Panc1 (cell line): ENCODE data around the gene ROBO2. TPM values are rescaled to one million over a fixed set of nuclear protein-coding genes. Genes with fewer than 3 reads are reported as not detected.

ENCODE experiments used
- ATAC-seq: fragments of 200-7000 bp; cut with Tn5 transposase; 2 replicates; pipeline ENCODE4 v1.9.1; 2020; ENCODE audit warnings: mild to moderate bottlenecking, moderate library complexity
- BruUV-seq: library from RNA; stranded (reverse); fragments of 400-500 nt; replicated peaks from 2 replicates; lab custom pipeline; 2021; lab: Mats Ljungman, UMichigan
- CTCF ChIA-PET: fragments of 300-600 bp; sonication (Branson Sonifier 250); formaldehyde crosslinking; loops from one replicate; lab custom pipeline; 2022; ENCODE audit warnings: antibody characterized with exemption; lab: Charles Lee
- POLR2A ChIA-PET: fragments of 300-600 bp; sonication (Branson Sonifier 250); formaldehyde crosslinking; loops from one replicate; lab custom pipeline; 2022; ENCODE audit warnings: antibody characterized with exemption; lab: Charles Lee
- DNase-seq: peaks from one replicate; pipeline ENCODE4 v3.0.0-alpha.2; 2010; ENCODE audit warnings: low read depth, low spot score
- H3K27ac ChIP-seq: 2 replicates; pipeline ENCODE4 v1.5.1; 2011; ENCODE audit warnings: mild to moderate bottlenecking, low read length, inconsistent platforms
- H3K27me3 ChIP-seq: fragments of 200-500 bp; sonication (Bioruptor generic); 2 replicates; pipeline ENCODE4 v1.6.0; 2014; ENCODE audit warnings: low read length, inconsistent platforms; ENCODE audit not compliant: control insufficient read depth, insufficient read depth
- H3K36me3 ChIP-seq: fragments of 200-500 bp; sonication (Bioruptor generic); 2 replicates; pipeline ENCODE4 v1.5.1; 2014; ENCODE audit warnings: inconsistent platforms, mild to moderate bottlenecking, low read length, moderate library complexity; ENCODE audit not compliant: control insufficient read depth, insufficient read depth
- H3K4me1 ChIP-seq: 2 replicates; pipeline ENCODE4 v1.5.1; 2011; ENCODE audit warnings: inconsistent platforms, mild to moderate bottlenecking, low read length, moderate library complexity; ENCODE audit not compliant: control insufficient read depth, insufficient read depth
- H3K4me3 ChIP-seq, 2 experiments: 2 replicates each; pipeline ENCODE4 v1.5.1; 2011 to 2012; ENCODE audit warnings: low read depth in 2 of 2, low read length in 2 of 2, mild to moderate bottlenecking in 2 of 2, inconsistent platforms in 1 of 2, moderate library complexity in 1 of 2
- H3K9me3 ChIP-seq: fragments of 200-500 bp; sonication (Bioruptor generic); 2 replicates; pipeline ENCODE4 v1.5.1; 2014; ENCODE audit warnings: low read depth, mild to moderate bottlenecking, inconsistent platforms, low read length, moderate library complexity; ENCODE audit not compliant: control insufficient read depth, insufficient read depth
- CTCF ChIP-seq: fragments of 450-650 bp; IDR thresholded peaks from 2 replicates; pipeline ENCODE4 v1.5.1; 2017; ENCODE audit warnings: mild to moderate bottlenecking
- POLR2AphosphoS5 ChIP-seq: IDR thresholded peaks from 2 replicates; pipeline ENCODE4 v1.6.1; 2012; ENCODE audit warnings: mild to moderate bottlenecking, low read depth, low read length, moderate library complexity
- SIN3A ChIP-seq: IDR thresholded peaks from 2 replicates; pipeline ENCODE4 v1.6.1; 2012; ENCODE audit warnings: low read depth, mild to moderate bottlenecking, low read length, moderate library complexity, borderline replicate concordance; ENCODE audit not compliant: insufficient read depth
- TCF7L2 ChIP-seq: IDR thresholded peaks from 2 replicates; pipeline ENCODE4 v1.6.1; 2011; ENCODE audit warnings: mild to moderate bottlenecking, low read depth, low read length, inconsistent platforms
- in situ Hi-C: cut with HindIII; loops from 2 replicates; pipeline ENCODE4 v1.10.0; 2016; ENCODE audit warnings: low sequenced_read_pairs, low pct_unique_long_range_greater_than_20kb
- intact Hi-C: fragments of 100-400 bp; cut with micrococcal nuclease; formaldehyde crosslinking; loops from one replicate; pipeline ENCODE4 v1.10.0; 2022; ENCODE audit not compliant: unreplicated experiment
- total RNA-seq: library from RNA; stranded (reverse); gene quantifications from one replicate; pipeline ENCODE4 v1.2.1, GENCODE V29; 2021; ENCODE audit not compliant: unreplicated experiment
- TF ChIP-seq, protein P1 (sequence below), 2 experiments: IDR thresholded peaks; 2 replicates each; pipeline ENCODE4 v1.6.1; 2011 to 2012; ENCODE audit warnings: low read depth in 2 of 2, control low read depth in 1 of 2, low read length in 1 of 2, mild to moderate bottlenecking in 1 of 2, moderate library complexity in 1 of 2; ENCODE audit not compliant: insufficient read depth in 1 of 2

Gene ROBO2
- total RNA-seq, 1 experiment from 2014 or later: 1.3 TPM

GRCh38 chr3:77479021-77479420, 439.1 kb downstream of the ROBO2 start:
- no peaks in the 10 kb centered on the region for H3K27me3 ChIP-seq
- BruUV-seq: no TSS peak
- CTCF ChIA-PET: no interaction called here
- no peaks in the 10 kb centered on the region for H3K9me3 ChIP-seq
- ATAC-seq (no peak), DNase-seq (no peak)
- TF ChIP-seq POLR2AphosphoS5 (no peak), TCF7L2 (no peak)
- in situ Hi-C loops (no loop called here), intact Hi-C loops (no loop called here)
- no peak overlapping the region for H3K4me3 ChIP-seq
- H3K36me3 ChIP-seq: no peaks in the 10 kb centered on the region
- H3K27ac ChIP-seq: no peak overlapping the region
- POLR2A ChIA-PET: no interaction called here
- no peaks in the 10 kb centered on the region for H3K4me1 ChIP-seq

GRCh38 chr3:77489216-77489615, 449.3 kb downstream of the ROBO2 start:
- Histone ChIP-seq H3K9me3 (no peaks in the 10 kb centered on the region), H3K27ac (no peak overlapping the region), H3K4me1 (no peaks in the 10 kb centered on the region), H3K27me3 (no peaks in the 10 kb centered on the region), H3K36me3 (no peaks in the 10 kb centered on the region), H3K4me3 (no peak overlapping the region)
- CTCF ChIA-PET: no interaction called here
- intact Hi-C loops (no loop called here), in situ Hi-C loops (no loop called here)
- POLR2A ChIA-PET: no interaction called here
- TF ChIP-seq, protein P1, sequence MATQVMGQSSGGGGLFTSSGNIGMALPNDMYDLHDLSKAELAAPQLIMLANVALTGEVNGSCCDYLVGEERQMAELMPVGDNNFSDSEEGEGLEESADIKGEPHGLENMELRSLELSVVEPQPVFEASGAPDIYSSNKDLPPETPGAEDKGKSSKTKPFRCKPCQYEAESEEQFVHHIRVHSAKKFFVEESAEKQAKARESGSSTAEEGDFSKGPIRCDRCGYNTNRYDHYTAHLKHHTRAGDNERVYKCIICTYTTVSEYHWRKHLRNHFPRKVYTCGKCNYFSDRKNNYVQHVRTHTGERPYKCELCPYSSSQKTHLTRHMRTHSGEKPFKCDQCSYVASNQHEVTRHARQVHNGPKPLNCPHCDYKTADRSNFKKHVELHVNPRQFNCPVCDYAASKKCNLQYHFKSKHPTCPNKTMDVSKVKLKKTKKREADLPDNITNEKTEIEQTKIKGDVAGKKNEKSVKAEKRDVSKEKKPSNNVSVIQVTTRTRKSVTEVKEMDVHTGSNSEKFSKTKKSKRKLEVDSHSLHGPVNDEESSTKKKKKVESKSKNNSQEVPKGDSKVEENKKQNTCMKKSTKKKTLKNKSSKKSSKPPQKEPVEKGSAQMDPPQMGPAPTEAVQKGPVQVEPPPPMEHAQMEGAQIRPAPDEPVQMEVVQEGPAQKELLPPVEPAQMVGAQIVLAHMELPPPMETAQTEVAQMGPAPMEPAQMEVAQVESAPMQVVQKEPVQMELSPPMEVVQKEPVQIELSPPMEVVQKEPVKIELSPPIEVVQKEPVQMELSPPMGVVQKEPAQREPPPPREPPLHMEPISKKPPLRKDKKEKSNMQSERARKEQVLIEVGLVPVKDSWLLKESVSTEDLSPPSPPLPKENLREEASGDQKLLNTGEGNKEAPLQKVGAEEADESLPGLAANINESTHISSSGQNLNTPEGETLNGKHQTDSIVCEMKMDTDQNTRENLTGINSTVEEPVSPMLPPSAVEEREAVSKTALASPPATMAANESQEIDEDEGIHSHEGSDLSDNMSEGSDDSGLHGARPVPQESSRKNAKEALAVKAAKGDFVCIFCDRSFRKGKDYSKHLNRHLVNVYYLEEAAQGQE (IDR thresholded peaks at IDR 0.05; ENCODE audit: insufficient read depth in 1 of 2, low read depth in 2 of 2, low read length in 1 of 2): no peak
- no peak for TF ChIP-seq SIN3A
- TF ChIP-seq POLR2AphosphoS5: no peak
- TF ChIP-seq CTCF: no peak
- no peak for TF ChIP-seq TCF7L2
- DNase-seq (no peak), ATAC-seq (no peak)
- BruUV-seq: no TSS peak

DNA sequence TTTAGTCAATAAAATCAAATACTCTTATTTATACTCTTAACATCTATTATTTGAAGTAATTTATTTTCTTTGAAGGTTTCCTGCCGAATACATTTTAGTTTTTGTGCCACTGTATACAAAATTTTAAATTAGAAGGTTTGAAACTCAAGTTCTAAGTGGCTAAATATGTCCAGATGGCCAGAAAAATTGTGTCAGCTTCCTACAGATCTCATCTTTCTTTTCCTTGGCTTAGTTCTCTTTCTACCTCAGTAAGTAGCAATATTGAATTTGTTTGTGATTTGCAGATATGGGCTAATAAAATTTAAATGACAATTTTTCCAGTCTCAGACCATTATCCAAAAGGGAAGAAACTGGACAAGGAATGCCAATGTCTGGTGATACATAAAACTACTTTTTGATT, 452.1 kb downstream of the ROBO2 start:
- in situ Hi-C loops: no loop called here
- Histone ChIP-seq H3K9me3 (no peaks in the 10 kb centered on the region), H3K4me1 (no peaks in the 10 kb centered on the region), H3K36me3 (no peaks in the 10 kb centered on the region), H3K4me3 (no peak overlapping the region), H3K27me3 (no peaks in the 10 kb centered on the region), H3K27ac (no peak overlapping the region)
- no peak for ATAC-seq
- ChIA-PET POLR2A (no interaction called here), CTCF (no interaction called here)
- BruUV-seq: no TSS peak
- intact Hi-C loops: no loop called here
- TF ChIP-seq, protein P1 (IDR thresholded peaks at IDR 0.05; ENCODE audit: insufficient read depth in 1 of 2, low read depth in 2 of 2, low read length in 1 of 2): no peak
- TF ChIP-seq SIN3A (no peak), TCF7L2 (no peak), CTCF (no peak), POLR2AphosphoS5 (no peak)
- DNase-seq: no peak
